ENCODE measurements around the gene PARS2. TPM values are rescaled to one million over a fixed set of nuclear protein-coding genes. Genes with fewer than 3 reads are reported as not detected.
A peak's percentile ranks its signal among the peaks of the same experiment; 100 is the strongest.

PARS2 gene
- total RNA-seq (ENCODE audit: insufficient read depth, low replicate concordance) = 1.9 TPM

- peak; percentile 100 for DNase-seq (ENCODE audit: low spot score)
Measured at GRCh38 chr1:54764133-54764921, at the start of gene PARS2. Gene PARS2 (minus strand): TSS chr1:54764523. CDS start chr1:54759161, 5,362 bp downstream.

- no peak for DNase-seq (ENCODE audit: low spot score)
Measured at GRCh38 chr1:54814126-54814498, 49.8 kb upstream of the PARS2 start.

- DNase-seq (ENCODE audit: low spot score) = no peak
Measured at GRCh38 chr1:54813485-54814125, 49.3 kb upstream of the PARS2 start.

- DNase-seq (ENCODE audit: low spot score) = no peak
Measured at GRCh38 chr1:54812801-54813484, 48.6 kb upstream of the PARS2 start.

- no peak for DNase-seq (ENCODE audit: low spot score)
Measured at GRCh38 chr1:54811739-54812655, 47.7 kb upstream of the PARS2 start.

- no peak for DNase-seq (ENCODE audit: low spot score)
Measured at GRCh38 chr1:54811066-54811465, 46.7 kb upstream of the PARS2 start.

- DNase-seq (ENCODE audit: low spot score) = peak; percentile 57
Measured at GRCh38 chr1:54810153-54810942, 46.0 kb upstream of the PARS2 start.

- DNase-seq (ENCODE audit: low spot score) = no peak
Measured at GRCh38 chr1:54809496-54810074, 45.3 kb upstream of the PARS2 start.

- no peak for DNase-seq (ENCODE audit: low spot score)
Measured at GRCh38 chr1:54808443-54809207, 44.3 kb upstream of the PARS2 start.

GRCh38 chr1:54807756-54808155 is 43.4 kb upstream of the PARS2 start:
- no peak for DNase-seq (ENCODE audit: low spot score)

GRCh38 chr1:54806931-54807611 is 42.7 kb upstream of the PARS2 start:
- DNase-seq (ENCODE audit: low spot score) = no peak

- DNase-seq (ENCODE audit: low spot score) = no peak
Measured at GRCh38 chr1:54805981-54806381, 41.7 kb upstream of the PARS2 start.

GRCh38 chr1:54805466-54805865 is 41.1 kb upstream of the PARS2 start:
- DNase-seq (ENCODE audit: low spot score) = no peak

- DNase-seq (ENCODE audit: low spot score) = no peak
Measured at GRCh38 chr1:54804471-54805132, 40.3 kb upstream of the PARS2 start.

- DNase-seq (ENCODE audit: low spot score) = no peak
Measured at GRCh38 chr1:54803761-54804470, 39.6 kb upstream of the PARS2 start.

- no peak for DNase-seq (ENCODE audit: low spot score)
Measured at GRCh38 chr1:54800899-54801759, 36.8 kb upstream of the PARS2 start, which contains the start of gene TTC22. Gene TTC22 (minus strand): TSS chr1:54801323. CDS start chr1:54801163, 160 bp downstream.
